RWPE2 (cell line): Measurements from ENCODE around the gene IL1R2.

Experiments
- ATAC-seq: fragments of 200-7000 bp; cut with Tn5 transposase; 3 replicates; pipeline ENCODE4 v1.9.1; 2021; ENCODE audit warnings: low read depth
- DNase-seq: peaks from one replicate; pipeline ENCODE4 v3.0.0-alpha.2; 2020; ENCODE audit warnings: low spot score
- H3K27ac ChIP-seq: fragments of 450-650 bp; 2 replicates; pipeline ENCODE4 v1.5.1; 2017; ENCODE audit warnings: mild to moderate bottlenecking; ENCODE audit not compliant: poor library complexity, severe bottlenecking
- H3K27me3 ChIP-seq: fragments of 250-450 bp; sonication (Bioruptor Pico); 2 replicates; pipeline ENCODE4 v1.5.1; 2021; ENCODE audit warnings: mild to moderate bottlenecking, moderate library complexity; ENCODE audit not compliant: insufficient read depth, poor library complexity, severe bottlenecking
- H3K36me3 ChIP-seq: fragments of 250-450 bp; sonication (Bioruptor Pico); 2 replicates; pipeline ENCODE4 v1.5.1; 2020; ENCODE audit warnings: low read depth, mild to moderate bottlenecking, moderate library complexity
- H3K4me1 ChIP-seq: fragments of 250-450 bp; sonication (Bioruptor Pico); 2 replicates; pipeline ENCODE4 v1.5.1; 2021; ENCODE audit warnings: mild to moderate bottlenecking, moderate library complexity; ENCODE audit not compliant: insufficient read depth, poor library complexity, severe bottlenecking
- H3K4me3 ChIP-seq: fragments of 250-450 bp; sonication (Bioruptor Pico); 2 replicates; pipeline ENCODE4 v1.5.1; 2021; ENCODE audit warnings: mild to moderate bottlenecking, moderate library complexity; ENCODE audit not compliant: severe bottlenecking
- H3K9me3 ChIP-seq: fragments of 250-450 bp; sonication (Bioruptor Pico); 2 replicates; pipeline ENCODE4 v1.5.1; 2021; ENCODE audit warnings: mild to moderate bottlenecking, moderate library complexity; ENCODE audit not compliant: severe bottlenecking
- CTCF ChIP-seq: fragments of 450-650 bp; IDR thresholded peaks from one replicate; pipeline ENCODE4 v1.5.1; 2017; ENCODE audit warnings: mild to moderate bottlenecking, moderate library complexity; ENCODE audit not compliant: poor library complexity, severe bottlenecking

Gene IL1R2

DNA sequence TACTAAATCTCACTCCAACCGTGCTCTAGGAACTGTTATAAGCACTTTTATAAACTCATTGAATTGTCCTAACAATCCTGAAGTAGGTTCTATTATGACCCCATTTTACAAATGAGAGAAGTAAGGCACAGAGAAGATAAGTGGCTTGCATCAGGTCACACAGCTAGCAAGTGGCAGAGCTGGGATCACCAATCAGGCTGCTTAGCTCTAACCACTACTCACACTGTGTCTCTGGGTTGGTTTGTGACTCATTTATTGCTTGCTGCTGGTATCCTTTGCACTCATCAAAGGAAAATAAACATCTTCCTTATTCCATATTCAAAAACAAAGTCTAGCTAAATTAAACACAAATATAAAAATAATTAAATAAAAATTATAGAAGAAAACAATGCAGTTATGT is 42.5 kb upstream of the IL1R2 start:
- no peaks in the 10 kb centered on the region for H3K9me3 ChIP-seq
- no peak for DNase-seq
- no peaks in the 10 kb centered on the region for H3K27me3 ChIP-seq
- no peak overlapping the region for H3K4me3 ChIP-seq
- H3K36me3 ChIP-seq: no peaks in the 10 kb centered on the region
- no peak overlapping the region for H3K27ac ChIP-seq
- no peak for TF ChIP-seq CTCF
- no peak for ATAC-seq
- peaks cover 4% of the 10 kb centered on the region for H3K4me1 ChIP-seq

DNA sequence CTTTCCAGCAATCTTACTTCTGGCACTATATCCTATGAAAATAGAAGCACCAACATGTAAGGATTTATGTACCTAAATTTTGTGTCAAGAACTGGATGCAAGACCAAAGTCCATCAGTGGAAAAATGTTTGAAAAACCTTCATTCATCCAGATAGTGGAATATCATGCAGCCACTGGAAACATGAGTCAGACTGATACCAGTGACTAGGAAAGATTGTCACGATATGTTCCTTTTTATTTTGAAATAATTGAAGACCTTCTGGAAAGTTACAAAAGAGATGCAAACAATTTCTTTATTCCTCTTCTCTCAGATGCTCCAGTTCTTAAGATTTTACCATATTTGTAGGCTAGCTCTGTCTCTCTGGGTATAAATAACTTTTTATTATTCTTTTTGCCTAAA is 40.5 kb upstream of the IL1R2 start:
- no peak for DNase-seq
- Histone ChIP-seq H3K9me3 (no peaks in the 10 kb centered on the region), H3K27ac (no peak overlapping the region), H3K4me3 (no peak overlapping the region), H3K27me3 (no peaks in the 10 kb centered on the region), H3K4me1 (peaks cover 4% of the 10 kb centered on the region), H3K36me3 (no peaks in the 10 kb centered on the region)
- ATAC-seq: no peak
- no peak for TF ChIP-seq CTCF

GRCh38 chr2:101952551-101952950 is 39.2 kb upstream of the IL1R2 start:
- TF ChIP-seq CTCF: no peak
- no peak for DNase-seq
- Histone ChIP-seq H3K27ac (no peak overlapping the region), H3K4me3 (no peak overlapping the region), H3K9me3 (no peaks in the 10 kb centered on the region), H3K27me3 (no peaks in the 10 kb centered on the region), H3K4me1 (peaks cover 4% of the 10 kb centered on the region), H3K36me3 (no peaks in the 10 kb centered on the region)
- ATAC-seq: 0 out of 3 replicates have a peak, but pooled peaks have one; percentile 17

GRCh38 chr2:101956465-101957438 is 35.0 kb upstream of the IL1R2 start:
- ATAC-seq: no peak

More at GRCh38 chr2:101956465-101957438, 35.0 kb upstream of the IL1R2 start:
- H3K27me3 ChIP-seq: no peaks in the 10 kb centered on the region
- DNase-seq: no peak
- no peak overlapping the region for H3K4me3 ChIP-seq
- no peaks in the 10 kb centered on the region for H3K36me3 ChIP-seq
- no peak for TF ChIP-seq CTCF
- H3K9me3 ChIP-seq: no peaks in the 10 kb centered on the region
- peaks cover 13% of the 10 kb centered on the region for H3K4me1 ChIP-seq
- H3K27ac ChIP-seq: peak overlapping the region; percentile 69
